ENCODE data around the gene PLA2G6. TPM values are rescaled to one million over a fixed set of nuclear protein-coding genes. Genes with fewer than 3 reads are reported as not detected.

PLA2G6 gene
- total and polyA plus RNA-seq, 3 donors from 2014 or later: 89.4 to 135 (median 122) TPM

DNA sequence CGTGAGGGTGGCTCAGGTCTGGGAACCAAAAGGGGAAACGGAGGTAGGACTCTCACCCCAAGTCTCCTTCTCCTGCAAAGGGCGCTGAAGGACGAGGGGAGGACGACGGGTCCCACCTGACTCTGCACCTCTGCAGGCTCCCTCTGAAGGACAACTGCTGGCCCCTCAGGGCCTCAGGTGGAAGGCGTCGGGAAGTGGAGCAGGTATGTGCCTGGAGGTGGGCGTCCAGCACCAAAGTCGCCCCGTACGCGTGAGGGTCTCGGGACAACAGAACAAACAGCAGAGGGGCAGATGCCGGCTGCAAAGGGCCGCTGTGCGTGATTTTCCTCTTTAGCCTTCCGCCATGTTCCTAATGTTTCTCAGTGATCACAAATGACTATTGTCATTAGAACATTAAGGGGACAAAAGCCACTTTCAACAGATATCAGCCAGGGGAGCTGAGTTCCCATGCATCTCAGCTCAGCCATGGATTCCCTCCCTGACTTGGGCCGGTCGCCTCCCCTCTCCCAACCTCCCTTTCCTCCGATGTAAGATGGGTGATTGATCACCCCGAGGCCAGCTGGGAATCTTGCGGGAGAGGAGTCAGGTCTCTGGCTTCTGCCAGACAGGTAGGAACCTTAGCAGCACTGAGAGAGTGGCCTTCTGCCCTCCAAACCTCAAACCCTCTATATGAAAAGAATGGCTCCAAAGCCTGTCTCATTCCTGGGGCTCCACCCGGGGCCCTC lies 98.5 kb downstream of the PLA2G6 start:
- Histone ChIP-seq H3K27ac (no peak overlapping the region), H3K4me1 (peaks cover 18% of the 10 kb centered on the region), H3K4me3 (peak overlapping the region in 1 of 2 donors; percentile 54), H3K36me3 (ENCODE audit: low read depth, missing control alignments) (no peaks in the 10 kb centered on the region), H3K9me3 (no peaks in the 10 kb centered on the region), H3K27me3 (no peaks in the 10 kb centered on the region)
- TF ChIP-seq, protein P1, sequence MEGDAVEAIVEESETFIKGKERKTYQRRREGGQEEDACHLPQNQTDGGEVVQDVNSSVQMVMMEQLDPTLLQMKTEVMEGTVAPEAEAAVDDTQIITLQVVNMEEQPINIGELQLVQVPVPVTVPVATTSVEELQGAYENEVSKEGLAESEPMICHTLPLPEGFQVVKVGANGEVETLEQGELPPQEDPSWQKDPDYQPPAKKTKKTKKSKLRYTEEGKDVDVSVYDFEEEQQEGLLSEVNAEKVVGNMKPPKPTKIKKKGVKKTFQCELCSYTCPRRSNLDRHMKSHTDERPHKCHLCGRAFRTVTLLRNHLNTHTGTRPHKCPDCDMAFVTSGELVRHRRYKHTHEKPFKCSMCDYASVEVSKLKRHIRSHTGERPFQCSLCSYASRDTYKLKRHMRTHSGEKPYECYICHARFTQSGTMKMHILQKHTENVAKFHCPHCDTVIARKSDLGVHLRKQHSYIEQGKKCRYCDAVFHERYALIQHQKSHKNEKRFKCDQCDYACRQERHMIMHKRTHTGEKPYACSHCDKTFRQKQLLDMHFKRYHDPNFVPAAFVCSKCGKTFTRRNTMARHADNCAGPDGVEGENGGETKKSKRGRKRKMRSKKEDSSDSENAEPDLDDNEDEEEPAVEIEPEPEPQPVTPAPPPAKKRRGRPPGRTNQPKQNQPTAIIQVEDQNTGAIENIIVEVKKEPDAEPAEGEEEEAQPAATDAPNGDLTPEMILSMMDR (IDR thresholded peaks at IDR 0.05): no peak
- no peak for TF ChIP-seq POLR2A (IDR thresholded peaks at IDR 0.05)
- DNase-seq: no peak
- intact Hi-C loops (cut with DNase I; ENCODE audit: low total_unique reads): no loop called here
- WGBS, 2 donors: 49 to 67% methylated on average over 22 to 24 of the region's 24 CpGs

DNA sequence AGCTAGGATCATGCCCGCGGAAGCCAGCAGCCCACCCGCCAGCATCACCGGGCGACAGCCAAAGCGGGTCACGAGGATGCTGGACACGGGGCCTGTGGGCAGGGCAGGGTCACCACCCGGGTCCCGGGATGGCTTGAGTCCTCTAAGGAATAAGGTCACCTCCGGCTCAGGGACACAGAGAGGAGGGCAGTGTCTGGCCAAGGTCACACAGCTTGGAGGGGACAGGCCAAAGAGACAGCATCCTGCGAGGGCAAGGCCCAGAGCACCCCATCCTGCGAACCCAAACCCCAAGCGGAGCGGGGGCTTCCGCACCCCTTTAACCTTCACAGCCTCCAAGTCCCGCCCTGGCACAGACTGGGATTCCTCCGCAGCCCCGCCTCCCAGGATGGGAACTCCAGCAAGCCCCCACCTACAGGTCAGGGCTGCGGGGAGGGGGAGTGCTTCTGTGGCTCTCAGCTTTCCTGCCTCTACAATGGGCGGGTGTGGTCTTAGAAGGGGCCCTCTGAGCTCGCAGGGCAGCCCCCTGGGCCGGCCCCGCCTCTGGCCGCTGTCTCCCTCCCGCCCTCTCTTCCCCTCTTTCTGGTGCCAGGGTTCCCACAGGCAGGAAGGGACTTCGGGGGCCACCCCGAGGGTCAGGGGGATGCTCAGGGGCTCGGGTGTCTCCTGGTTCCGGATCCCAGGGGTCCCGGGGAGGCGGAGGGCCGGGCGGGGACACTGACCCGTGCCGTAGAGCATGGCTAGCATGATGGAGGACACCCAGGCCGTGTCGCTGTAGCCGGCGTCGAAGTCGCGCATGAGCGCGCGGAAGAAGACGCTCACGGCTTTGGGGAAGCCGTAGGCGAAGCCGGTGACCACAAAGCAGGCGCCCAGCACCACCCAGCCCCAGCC lies 99.4 kb downstream of the PLA2G6 start:
- peaks cover 18% of the 10 kb centered on the region for H3K4me1 ChIP-seq
- no peaks in the 10 kb centered on the region for H3K36me3 ChIP-seq (ENCODE audit: low read depth, missing control alignments)
- TF ChIP-seq POLR2A (IDR thresholded peaks at IDR 0.05): no peak
- TF ChIP-seq, protein P1 (IDR thresholded peaks at IDR 0.05): no peak
- no peaks in the 10 kb centered on the region for H3K27me3 ChIP-seq
- H3K4me3 ChIP-seq: peak overlapping the region; percentile 37 to 54
- peak; percentile 48 for DNase-seq
- H3K9me3 ChIP-seq: no peaks in the 10 kb centered on the region
- 35% methylated on average over 51 of the region's 52 CpGs; no CpG with 5 or more reads in 1 of the 2 donors for WGBS, 2 donors
- intact Hi-C loops (cut with DNase I; ENCODE audit: low total_unique reads): no loop called here
- no peak overlapping the region for H3K27ac ChIP-seq

DNA sequence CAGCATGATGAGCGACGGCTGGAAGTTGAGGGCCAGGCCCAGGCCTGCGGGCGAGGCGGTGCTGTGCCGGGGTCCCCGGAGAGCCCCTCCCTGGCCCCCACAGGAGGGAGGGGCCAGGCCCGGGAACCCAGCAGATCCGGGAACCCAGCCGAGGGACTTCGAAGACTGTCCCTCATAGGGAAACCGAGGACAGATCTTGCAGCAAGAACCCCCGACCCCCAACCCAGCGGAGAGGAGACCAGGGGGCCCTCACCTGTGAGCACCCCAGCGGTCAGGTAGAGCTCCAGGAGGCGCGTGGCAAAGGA lies 100.0 kb downstream of the PLA2G6 start:
- peaks cover 18% of the 10 kb centered on the region for H3K4me1 ChIP-seq
- H3K9me3 ChIP-seq: no peaks in the 10 kb centered on the region
- peak overlapping the region; percentile 37 to 54 for H3K4me3 ChIP-seq
- 6% methylated on average over 17 of the region's 17 CpGs; no CpG with 5 or more reads in 1 of the 2 donors for WGBS, 2 donors
- no peaks in the 10 kb centered on the region for H3K36me3 ChIP-seq (ENCODE audit: low read depth, missing control alignments)
- no peak for DNase-seq
- H3K27ac ChIP-seq: no peak overlapping the region
- intact Hi-C loops (cut with DNase I; ENCODE audit: low total_unique reads): no loop called here
- no peak for TF ChIP-seq POLR2A (IDR thresholded peaks at IDR 0.05)
- TF ChIP-seq, protein P1 (IDR thresholded peaks at IDR 0.05): no peak
- H3K27me3 ChIP-seq: no peaks in the 10 kb centered on the region

DNA sequence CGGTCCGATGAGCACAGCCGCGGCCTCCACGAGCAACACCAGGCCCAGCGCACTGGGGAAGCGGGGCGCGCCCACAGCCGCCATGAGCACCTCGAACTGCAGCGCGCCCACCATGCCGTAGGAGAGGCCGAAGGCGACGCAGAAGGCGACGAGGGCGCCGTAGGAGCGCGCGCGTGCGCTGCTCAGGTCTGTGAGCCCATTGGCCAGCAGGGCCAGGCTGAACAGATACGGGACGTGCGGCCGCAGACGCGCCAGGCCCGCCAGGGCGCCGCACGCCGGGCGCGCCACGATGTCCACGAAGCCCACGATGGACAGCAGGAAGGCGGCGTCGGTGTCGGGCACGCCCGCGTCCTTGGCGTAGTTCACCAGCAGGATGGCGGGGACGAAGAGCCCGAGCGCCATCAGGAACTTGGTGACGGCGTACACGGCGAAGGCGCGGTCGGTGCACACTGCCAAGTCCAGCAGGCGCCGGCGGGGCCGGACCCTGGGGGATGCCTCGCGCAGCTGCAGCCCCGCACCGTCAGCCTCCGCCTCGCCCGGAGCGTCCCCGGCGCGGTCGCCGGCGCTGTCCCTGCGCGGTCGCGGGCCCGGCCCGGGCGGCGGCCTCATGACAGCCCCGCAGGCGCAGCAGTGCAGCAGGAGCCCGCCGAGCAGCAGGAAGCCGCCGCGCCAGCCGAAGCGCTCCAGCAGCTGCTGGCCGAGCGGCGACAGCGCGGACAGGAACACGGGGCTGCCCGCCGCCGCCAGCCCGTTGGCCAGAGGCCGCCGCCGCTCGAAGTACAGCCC lies 100.6 kb downstream of the PLA2G6 start:
- intact Hi-C loops (cut with DNase I; ENCODE audit: low total_unique reads): no loop called here
- TF ChIP-seq, protein P1 (IDR thresholded peaks at IDR 0.05): peak in 1 of 3 experiments; percentile 7
- TF ChIP-seq POLR2A (IDR thresholded peaks at IDR 0.05): no peak
- no peak overlapping the region for H3K27ac ChIP-seq

More for the DNA sequence above, 100.6 kb downstream of the PLA2G6 start:
- peak; percentile 49 for DNase-seq
- Histone ChIP-seq H3K9me3 (no peaks in the 10 kb centered on the region), H3K36me3 (ENCODE audit: low read depth, missing control alignments) (no peaks in the 10 kb centered on the region), H3K4me1 (peaks cover 18% of the 10 kb centered on the region), H3K27me3 (no peaks in the 10 kb centered on the region), H3K4me3 (peak overlapping the region; percentile 37 to 54)
- WGBS, 2 donors: 7% methylated on average over 73 of the region's 110 CpGs; no CpG with 5 or more reads in 1 of the 2 donors
